Esophagus muscularis mucosa (tissue), 4 donors: ENCODE measurements around the gene TRPV4. TPM values are rescaled to one million over a fixed set of nuclear protein-coding genes. Genes with fewer than 3 reads are reported as not detected.

ENCODE experiments used
- DNase-seq: peaks from one replicate; pipeline ENCODE4 v3.0.0-alpha.2; 2017; ENCODE audit errors: extremely low spot score
- H3K27ac ChIP-seq, 4 donors: fragments of 200-600 bp; sonication (generic); replicated peaks in 1 of 4; 1 replicate in 3 of 4; 2 replicates in 1 of 4; pipeline ENCODE4 v1.5.1; 2016 to 2019; ENCODE audit warnings: mild to moderate bottlenecking in 1 of 4
- H3K27me3 ChIP-seq, 4 donors: fragments of 200-600 bp; sonication (generic); one replicate each; pipeline versions ENCODE4 v1.5.1 to v1.6.0; 2016 to 2019
- H3K36me3 ChIP-seq, 4 donors: fragments of 200-600 bp; sonication (generic); one replicate each; pipeline ENCODE4 v1.5.1; 2016 to 2019
- H3K4me1 ChIP-seq, 4 donors: fragments of 200-600 bp; sonication (generic); one replicate each; pipeline ENCODE4 v1.5.1; 2016 to 2019
- H3K4me3 ChIP-seq, 4 donors: fragments of 200-600 bp; sonication (generic); 1 replicate in 2 of 4; 2 replicates in 2 of 4; pipeline ENCODE4 v1.5.1; 2016 to 2019; ENCODE audit warnings: mild to moderate bottlenecking in 4 of 4, moderate library complexity in 1 of 4
- H3K9me3 ChIP-seq, 4 donors: fragments of 200-600 bp; sonication (generic); 1 replicate in 3 of 4; 2 replicates in 1 of 4; pipeline ENCODE4 v1.5.1; 2016 to 2019
- CTCF ChIP-seq, 3 experiments: fragments of 200-600 bp in 2 of 3; fragments of 450-650 bp in 1 of 3; sonication (generic) in 2 of 3; IDR thresholded peaks; one replicate each; pipeline ENCODE4 v1.5.1; 2017 to 2019; ENCODE audit warnings: antibody characterized with exemption in 3 of 3, mild to moderate bottlenecking in 2 of 3, moderate library complexity in 1 of 3
- EP300 ChIP-seq: sonication (generic); formaldehyde crosslinking; IDR thresholded peaks from one replicate; pipeline ENCODE4 v1.6.1; 2017; ENCODE audit warnings: antibody characterized with exemption
- POLR2A ChIP-seq: fragments of 450-650 bp; IDR thresholded peaks from one replicate; pipeline ENCODE4 v1.6.1; 2017; ENCODE audit warnings: antibody characterized with exemption, moderate library complexity, mild to moderate bottlenecking, low read depth
- POLR2AphosphoS5 ChIP-seq, 2 donors: sonication (generic); formaldehyde crosslinking; IDR thresholded peaks; one replicate each; pipeline ENCODE4 v1.6.1; 2017; ENCODE audit warnings: antibody characterized with exemption in 2 of 2
- WGBS: methylation state at CpG from one replicate; pipeline ENCODE4 v1.1.5; 2018; 5-methylcytosine and 5-hydroxymethylcytosine counted together
- intact Hi-C: fragments of 100-400 bp; cut with DNase I; formaldehyde crosslinking; loops from one replicate; pipeline ENCODE4 v1.15.1; 2023
- total RNA-seq, 4 donors: library from RNA; depleted of rRNA; stranded (reverse); fragments of >200 nt; gene quantifications; one replicate each; pipeline versions ENCODE4 v1.1.0 to v1.2.1, GENCODE V29; 2016

TRPV4 gene
- total RNA-seq, 4 donors from 2014 or later, result under 0.01 to 0.63 (median 0.35) TPM

- WGBS, result 89% methylated on average over 9 of the region's 9 CpGs
These were observed 8.2 kb upstream of the TRPV4 start for GRCh38 chr12:109841356-109841755.

GRCh38 chr12:109840305-109841074, 7.3 kb upstream of the TRPV4 start:
- no peak overlapping the region for H3K4me3 ChIP-seq
- H3K4me1 ChIP-seq, result peaks cover 0 to 6% (median 6%) of the 10 kb centered on the region in 4 donors
- H3K27me3 ChIP-seq, result peaks cover 0 to 6% (median 0%) of the 10 kb centered on the region in 4 donors
- WGBS, result 71% methylated on average over 5 of the region's 7 CpGs
- intact Hi-C loops, result no loop called here
- DNase-seq, result no peak
- TF ChIP-seq POLR2AphosphoS5 (IDR thresholded peaks at IDR 0.05) (no peak), POLR2A (no peak), CTCF (IDR thresholded peaks at IDR 0.05) (no peak), EP300 (no peak)
- H3K36me3 ChIP-seq, result no peaks in the 10 kb centered on the region
- no peaks in the 10 kb centered on the region for H3K9me3 ChIP-seq
- H3K27ac ChIP-seq, result no peak overlapping the region

More at GRCh38 chr12:109841356-109841755, 8.2 kb upstream of the TRPV4 start:
- Histone ChIP-seq H3K4me1 (peaks cover 0 to 9% (median 8%) of the 10 kb centered on the region in 4 donors), H3K27me3 (peaks cover 0 to 6% (median 0%) of the 10 kb centered on the region in 4 donors), H3K27ac (no peak overlapping the region), H3K4me3 (no peak overlapping the region), H3K9me3 (no peaks in the 10 kb centered on the region), H3K36me3 (no peaks in the 10 kb centered on the region)
- no peak for DNase-seq
- TF ChIP-seq EP300 (no peak), POLR2AphosphoS5 (IDR thresholded peaks at IDR 0.05) (no peak), POLR2A (no peak), CTCF (IDR thresholded peaks at IDR 0.05) (no peak)
- intact Hi-C loops, result no loop called here

- H3K36me3 ChIP-seq, result no peaks in the 10 kb centered on the region
- 80% methylated on average over 6 of the region's 6 CpGs for WGBS
- no peak for TF ChIP-seq EP300
- TF ChIP-seq POLR2AphosphoS5 (IDR thresholded peaks at IDR 0.05), result no peak
- no peak for TF ChIP-seq CTCF (IDR thresholded peaks at IDR 0.05)
- no peak for TF ChIP-seq POLR2A
- H3K27ac ChIP-seq, result no peak overlapping the region
- intact Hi-C loops, result no loop called here
- H3K4me1 ChIP-seq, result no peaks in the 10 kb centered on the region
- peaks cover 0 to 7% (median 0%) of the 10 kb centered on the region in 4 donors for H3K27me3 ChIP-seq
- H3K9me3 ChIP-seq, result no peaks in the 10 kb centered on the region
- H3K4me3 ChIP-seq, result no peak overlapping the region
- no peak for DNase-seq
These were observed 6.2 kb upstream of the TRPV4 start for GRCh38 chr12:109839444-109839843.

DNA sequence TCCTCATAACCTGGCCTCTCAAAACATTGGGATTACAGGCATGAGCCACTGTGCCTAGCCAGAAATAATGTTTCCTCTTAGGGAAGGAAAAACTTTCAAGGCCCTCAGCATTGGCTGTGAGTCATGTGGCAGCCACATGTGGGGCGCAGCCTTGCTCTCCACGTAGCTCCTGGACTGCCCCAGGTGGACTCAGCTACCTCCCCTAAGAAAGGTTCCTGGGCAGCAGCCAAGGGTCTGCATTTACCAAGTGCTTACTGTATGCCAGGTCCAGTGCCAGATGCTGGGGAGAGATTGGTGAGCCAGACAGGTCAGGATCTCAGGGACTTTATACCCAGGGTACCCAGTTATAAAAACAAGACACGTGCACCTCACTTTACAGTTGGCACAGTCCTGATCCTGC, 3.7 kb upstream of the TRPV4 start:
- Histone ChIP-seq H3K27me3 (peaks cover 4 to 31% (median 6%) of the 10 kb centered on the region in 4 donors), H3K36me3 (no peaks in the 10 kb centered on the region), H3K9me3 (no peaks in the 10 kb centered on the region), H3K27ac (no peak overlapping the region), H3K4me1 (peaks cover 2 to 18% (median 11%) of the 10 kb centered on the region in 4 donors), H3K4me3 (no peak overlapping the region)
- WGBS, result no CpG with 5 or more reads among the region's 3 CpGs
- no peak for DNase-seq
- intact Hi-C loops, result no loop called here
- TF ChIP-seq POLR2A (no peak), POLR2AphosphoS5 (IDR thresholded peaks at IDR 0.05) (no peak), EP300 (no peak)

DNA sequence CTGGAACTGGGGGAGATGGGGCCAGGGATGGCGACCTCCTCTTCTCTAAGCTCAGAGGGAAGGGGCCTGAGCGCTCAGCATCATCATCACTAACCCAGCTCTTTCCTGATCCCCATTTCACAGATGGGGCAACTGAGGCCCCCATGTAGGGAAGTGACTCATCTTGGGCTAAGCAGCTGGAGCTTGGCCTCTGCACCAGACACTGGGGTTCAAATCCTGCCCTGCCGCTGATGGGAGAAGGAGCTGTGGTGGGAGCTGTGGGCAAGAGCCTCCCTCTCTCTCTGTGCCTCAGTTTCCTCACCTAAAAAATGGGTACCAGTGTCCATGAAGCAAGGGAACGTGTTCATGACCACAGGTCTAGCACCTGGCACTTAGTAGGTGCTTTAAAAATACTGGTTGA, 2.6 kb upstream of the TRPV4 start:
- H3K36me3 ChIP-seq, result no peaks in the 10 kb centered on the region
- H3K9me3 ChIP-seq, result no peaks in the 10 kb centered on the region
- no peak for DNase-seq
- no peak overlapping the region for H3K4me3 ChIP-seq
- H3K27ac ChIP-seq, result no peak overlapping the region
- intact Hi-C loops, result no loop called here
- WGBS, result 81% methylated on average over 3 of the region's 4 CpGs
- TF ChIP-seq CTCF (IDR thresholded peaks at IDR 0.05), result no peak
- no peak for TF ChIP-seq POLR2A
- no peak for TF ChIP-seq POLR2AphosphoS5 (IDR thresholded peaks at IDR 0.05)
- no peak for TF ChIP-seq EP300
- H3K27me3 ChIP-seq, result peaks cover 4 to 40% (median 6%) of the 10 kb centered on the region in 4 donors
- peaks cover 2 to 18% (median 11%) of the 10 kb centered on the region in 4 donors for H3K4me1 ChIP-seq
